NOMO-1 treated with DMSO at 0.1 percent for 48 hours (cell line): ENCODE measurements around the gene NR2C1.

Source experiments
- DNase-seq: peaks from one replicate; lab custom pipeline; 2025; ENCODE audit not compliant: unreplicated experiment; lab: John Stamatoyannopoulos, UW

Gene NR2C1

GRCh38 chr12:95085612-95086011 lies 12.2 kb upstream of the NR2C1 start:
- DNase-seq, result no peak

GRCh38 chr12:95083938-95084337 lies 10.5 kb upstream of the NR2C1 start:
- DNase-seq, result no peak

DNA sequence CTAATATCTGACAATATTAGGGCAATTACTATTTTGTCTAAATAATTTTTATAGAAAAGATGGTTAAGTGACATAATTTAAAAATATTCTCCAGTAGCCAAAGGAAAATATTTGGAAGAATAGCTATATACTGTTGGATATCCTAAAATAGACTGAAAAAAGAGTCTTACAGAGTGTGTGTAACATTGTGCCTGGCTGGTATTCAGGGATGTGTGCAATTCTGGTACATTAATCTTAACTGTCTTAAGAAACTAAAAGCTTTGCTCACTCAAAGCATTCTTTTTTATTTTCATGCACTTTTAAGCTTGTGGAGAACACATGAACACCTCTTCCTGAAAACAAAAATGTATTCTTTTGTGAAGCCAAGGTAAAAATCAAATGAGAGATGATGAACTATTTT lies 10.1 kb upstream of the NR2C1 start:
- no peak for DNase-seq

DNA sequence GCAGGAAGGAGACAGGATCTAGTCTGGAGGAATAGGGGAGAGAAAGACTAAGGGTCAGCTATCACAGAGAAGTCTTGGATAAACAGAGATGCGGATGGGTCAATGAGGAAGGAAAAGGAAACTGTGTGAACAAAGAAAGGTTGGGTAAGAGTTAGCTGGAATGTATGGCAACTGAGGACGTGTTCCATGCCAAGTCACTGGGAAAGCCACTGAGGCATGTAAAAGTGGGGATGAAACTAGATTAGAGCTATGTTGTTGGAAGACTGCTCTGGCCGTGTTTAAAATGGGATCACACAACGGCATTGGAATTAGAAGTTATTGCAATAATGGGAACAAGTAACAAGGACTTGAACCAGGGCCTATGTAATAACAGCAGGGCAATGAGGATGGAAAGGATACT lies 3.9 kb upstream of the NR2C1 start:
- DNase-seq, result no peak

DNA sequence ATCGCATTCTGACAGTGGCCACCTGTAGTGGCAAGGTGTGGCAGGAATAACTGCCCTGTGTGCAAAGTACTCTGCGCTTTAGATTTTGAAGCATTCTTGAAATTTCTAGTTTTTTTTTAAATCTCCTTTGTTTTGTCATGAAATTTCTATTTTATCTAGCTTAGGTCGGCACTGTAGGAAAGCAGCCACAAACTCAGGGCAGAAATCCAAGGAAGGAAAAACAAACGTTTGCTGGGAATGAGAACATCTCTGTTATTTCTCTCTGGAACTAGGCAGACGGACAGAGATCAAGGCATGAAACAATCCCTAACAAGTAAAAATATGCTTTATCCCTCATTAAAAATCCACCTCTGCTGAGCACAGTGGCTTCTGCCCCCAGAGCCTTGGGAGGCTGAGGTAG lies 1.3 kb upstream of the NR2C1 start:
- no peak for DNase-seq

DNA sequence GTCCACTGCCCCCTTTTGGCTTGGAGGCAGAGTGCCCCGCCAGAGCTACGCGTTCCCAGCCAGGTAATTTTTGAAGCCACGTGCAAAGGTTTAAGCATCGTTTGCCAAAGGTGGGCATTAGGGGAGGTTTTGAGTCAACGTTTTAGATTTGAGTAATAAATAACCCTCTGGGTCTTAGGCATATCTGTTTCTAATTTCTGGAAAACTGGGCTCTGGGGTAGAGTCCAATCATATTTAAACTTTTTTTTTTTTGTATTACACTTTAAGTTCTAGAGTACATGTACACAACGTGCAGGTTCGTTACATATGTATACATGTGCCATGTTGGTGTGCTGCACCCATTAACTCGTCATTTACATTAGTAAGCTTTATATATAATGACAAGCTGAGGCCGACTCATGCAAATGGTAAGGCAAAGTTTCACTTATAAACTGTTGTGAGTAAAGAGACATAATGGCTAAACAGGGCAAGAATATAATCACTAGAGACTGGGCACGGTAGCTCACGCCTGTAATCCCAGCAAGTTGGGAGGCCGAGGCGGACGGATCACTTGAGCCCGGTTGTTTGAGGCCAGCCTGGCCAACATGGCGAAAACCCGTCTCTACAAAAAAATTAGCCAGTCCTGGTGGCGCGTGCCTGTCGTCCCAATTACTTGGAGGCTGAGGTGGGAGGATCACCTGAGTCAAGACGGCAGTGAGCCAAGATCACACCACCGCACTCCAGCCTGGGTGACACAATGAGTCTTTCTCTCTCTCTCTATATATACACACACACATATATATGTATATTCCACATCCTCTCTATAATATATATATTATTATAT lies 491 bp upstream of the NR2C1 start:
- DNase-seq, result no peak

DNA sequence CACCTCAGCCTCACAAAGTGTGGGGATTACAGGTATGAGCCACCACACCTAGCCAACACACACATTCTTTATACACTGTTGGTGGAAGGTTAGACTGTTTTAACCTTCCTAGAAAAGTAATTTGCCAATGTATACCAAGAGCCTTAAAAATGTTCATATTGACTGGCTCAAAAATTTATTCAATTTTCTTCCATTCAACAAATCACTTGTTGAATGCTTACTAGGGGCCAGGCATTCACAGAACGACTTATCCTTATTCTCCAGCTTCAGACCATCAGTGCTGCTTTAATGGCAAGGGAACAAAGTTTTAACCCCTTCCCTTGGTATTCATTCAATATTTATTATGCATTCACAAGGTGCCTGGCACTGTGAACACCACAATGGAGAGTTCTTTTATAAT lies 3.0 kb downstream of the NR2C1 start:
- no peak for DNase-seq

DNA sequence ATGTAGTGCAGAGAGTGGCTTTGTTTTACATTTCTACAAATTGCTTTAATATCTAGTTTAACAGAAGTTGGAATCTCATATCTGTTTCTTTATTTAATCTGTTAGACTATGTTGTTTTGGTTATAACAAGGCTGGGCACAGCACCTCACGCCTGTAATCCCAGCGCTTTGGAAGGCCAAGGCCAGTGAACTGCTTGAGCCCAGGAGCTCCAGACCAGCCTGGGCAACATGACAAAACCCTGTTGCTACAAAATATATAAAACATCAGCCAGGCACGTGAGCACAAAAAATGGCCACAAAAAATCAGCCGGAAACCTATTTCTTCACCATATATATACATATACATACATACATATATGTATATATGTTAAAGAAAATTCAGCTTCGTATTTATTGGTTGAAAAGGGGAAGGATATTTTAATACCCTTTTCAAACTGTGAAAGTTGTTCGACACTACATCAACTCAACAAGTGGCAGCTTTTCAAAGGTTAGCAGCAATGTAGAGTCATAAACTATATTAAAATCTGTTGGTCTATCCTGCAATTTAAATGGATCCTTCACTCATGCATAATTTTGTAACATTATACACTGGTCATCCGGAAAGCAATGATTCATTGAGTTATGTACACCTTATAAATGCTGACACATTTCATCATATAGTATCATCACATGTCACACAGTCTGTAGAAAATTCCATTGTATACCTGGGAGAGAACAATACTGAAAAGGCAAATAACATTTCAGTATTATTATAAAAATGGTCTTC lies 7.1 kb downstream of the NR2C1 start:
- no peak for DNase-seq

DNA sequence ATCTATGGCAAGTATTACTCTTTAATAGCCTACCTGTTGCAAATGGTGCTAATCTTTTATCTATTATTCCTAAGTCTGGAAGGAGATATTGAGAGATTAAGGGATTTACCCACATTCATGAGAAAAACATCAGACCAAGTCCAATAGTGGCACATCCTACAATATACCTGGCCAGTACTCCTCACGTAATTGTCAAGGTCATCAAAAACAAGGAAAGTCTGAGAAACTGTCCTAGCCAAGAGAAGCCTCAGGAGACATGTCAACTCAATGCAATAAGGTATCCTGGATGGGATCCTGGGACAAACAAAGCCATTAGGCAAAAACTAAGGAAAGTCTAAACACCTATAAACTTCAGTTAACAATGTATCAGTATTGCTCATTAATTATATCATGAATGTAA lies 12.5 kb downstream of the NR2C1 start:
- DNase-seq, result no peak

- DNase-seq, result no peak
Measured at GRCh38 chr12:95059984-95060383, 13.4 kb downstream of the NR2C1 start.

DNA sequence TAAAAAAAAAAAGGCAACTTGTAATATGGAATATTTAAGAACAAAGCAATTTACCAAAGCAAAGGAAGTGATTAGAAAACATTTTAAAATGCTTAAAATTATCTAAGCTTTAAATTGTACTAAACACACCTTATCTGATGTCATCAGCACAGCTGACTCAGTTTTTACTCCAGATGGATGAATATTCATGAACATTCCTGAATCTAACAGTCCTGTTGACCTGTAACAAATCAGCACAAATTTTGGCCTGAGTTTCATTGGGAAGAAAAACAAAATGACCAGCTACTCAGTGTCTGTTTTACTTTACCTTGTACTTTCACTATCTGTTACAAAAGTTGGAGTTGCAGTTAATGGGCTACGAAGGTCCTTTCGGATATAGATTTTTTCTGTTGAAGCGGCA lies 16.0 kb downstream of the NR2C1 start:
- no peak for DNase-seq

GRCh38 chr12:95055057-95055456 lies 18.4 kb downstream of the NR2C1 start:
- no peak for DNase-seq

GRCh38 chr12:95054206-95054605 lies 19.2 kb downstream of the NR2C1 start:
- no peak for DNase-seq

- DNase-seq, result no peak
Measured at GRCh38 chr12:95051241-95051640, 22.2 kb downstream of the NR2C1 start.

DNA sequence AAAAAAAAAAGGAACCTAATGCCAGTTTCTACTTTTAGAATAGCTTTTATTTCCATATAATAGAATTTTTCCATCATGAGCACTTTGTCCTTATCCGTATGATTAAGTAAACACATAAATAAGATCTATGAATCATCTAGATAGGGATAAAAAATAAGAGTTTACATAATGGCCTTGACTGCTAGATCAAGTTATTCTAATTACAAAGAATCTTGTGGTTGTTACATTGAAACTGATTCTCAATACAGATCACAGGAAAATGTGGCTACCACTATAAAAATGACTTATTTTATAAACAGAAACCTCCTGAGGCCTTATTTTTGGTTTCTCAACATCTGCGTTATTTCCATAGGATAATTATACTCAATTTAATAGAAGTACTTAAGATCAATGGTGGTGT lies 35.5 kb downstream of the NR2C1 start:
- DNase-seq, result no peak

DNA sequence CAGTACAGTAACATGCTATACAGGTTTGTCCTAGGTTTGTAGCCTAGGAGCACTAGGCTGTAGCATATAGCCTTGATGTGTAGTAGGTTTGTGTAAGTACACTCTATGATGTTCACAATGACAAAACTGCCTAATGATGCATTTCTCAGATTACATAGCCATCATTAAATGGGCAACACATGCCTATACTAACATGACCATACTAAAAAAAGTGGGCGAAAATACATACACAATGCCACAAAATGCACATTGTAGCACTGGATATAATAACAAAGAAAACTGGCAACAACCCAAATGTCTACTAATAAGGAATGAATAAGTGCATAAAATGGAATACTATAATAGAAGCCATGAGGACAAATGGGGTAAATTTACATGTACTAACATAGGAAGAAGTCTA lies 38.7 kb downstream of the NR2C1 start:
- DNase-seq, result no peak

GRCh38 chr12:95022477-95022876 lies 50.9 kb downstream of the NR2C1 start:
- DNase-seq, result no peak

DNA sequence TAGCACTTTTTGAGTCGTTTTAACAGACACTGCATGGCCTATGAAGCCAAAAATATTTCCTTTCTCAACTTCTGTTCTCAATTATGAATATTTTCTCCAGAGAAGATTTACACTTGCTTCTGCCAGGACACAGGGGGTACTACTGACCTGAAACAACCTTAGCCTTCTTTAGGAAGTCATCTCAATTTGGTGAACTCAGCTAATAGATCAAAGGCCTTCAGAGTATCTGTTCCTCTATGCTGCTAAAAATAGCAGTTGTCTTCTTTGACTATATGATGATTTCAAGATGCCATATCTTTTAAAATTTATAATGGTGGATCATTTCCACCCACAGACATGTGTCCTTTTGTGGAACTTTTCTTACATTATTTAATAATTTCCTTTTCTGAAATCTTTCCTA lies 55.9 kb downstream of the NR2C1 start:
- DNase-seq, result no peak

DNA sequence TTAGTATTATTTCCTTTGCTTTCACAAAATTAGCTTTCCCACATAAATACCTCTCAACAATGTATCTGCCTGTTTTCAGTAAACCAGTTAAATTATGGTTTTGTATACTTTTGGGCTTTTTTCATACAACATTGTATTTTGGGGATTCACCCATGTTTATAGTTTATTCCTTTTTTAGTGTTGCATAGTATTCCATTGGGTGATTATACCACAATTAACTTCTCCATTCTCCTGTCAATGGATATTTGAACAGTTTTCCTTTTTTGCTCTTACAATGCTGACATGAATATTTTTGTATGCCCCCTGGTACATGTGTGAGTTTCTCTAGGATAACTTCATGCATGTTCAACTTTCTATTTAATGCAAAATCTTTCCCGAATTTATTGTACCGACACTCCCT lies 57.3 kb downstream of the NR2C1 start:
- no peak for DNase-seq

- no peak for DNase-seq
Measured at GRCh38 chr12:95014554-95014953, 58.9 kb downstream of the NR2C1 start.

DNA sequence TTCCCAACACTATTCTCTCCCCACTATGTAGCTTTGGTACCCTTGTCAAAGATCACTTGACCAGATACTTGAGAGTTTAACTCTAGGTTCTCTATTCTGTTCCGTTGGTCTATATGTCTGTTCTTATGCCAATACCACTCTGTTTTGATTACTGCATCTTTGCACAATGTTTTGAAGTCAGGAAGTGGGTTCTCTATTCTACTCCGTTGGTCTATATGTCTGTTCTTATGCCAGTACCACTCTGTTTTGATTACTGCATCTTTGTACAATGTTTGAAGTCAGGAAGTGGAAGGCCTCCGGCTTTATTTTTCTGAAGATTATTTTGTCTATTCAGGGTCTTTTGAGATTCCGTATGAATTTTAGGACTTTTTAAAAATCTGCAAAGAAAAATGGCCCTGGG lies 67.2 kb downstream of the NR2C1 start:
- no peak for DNase-seq

DNA sequence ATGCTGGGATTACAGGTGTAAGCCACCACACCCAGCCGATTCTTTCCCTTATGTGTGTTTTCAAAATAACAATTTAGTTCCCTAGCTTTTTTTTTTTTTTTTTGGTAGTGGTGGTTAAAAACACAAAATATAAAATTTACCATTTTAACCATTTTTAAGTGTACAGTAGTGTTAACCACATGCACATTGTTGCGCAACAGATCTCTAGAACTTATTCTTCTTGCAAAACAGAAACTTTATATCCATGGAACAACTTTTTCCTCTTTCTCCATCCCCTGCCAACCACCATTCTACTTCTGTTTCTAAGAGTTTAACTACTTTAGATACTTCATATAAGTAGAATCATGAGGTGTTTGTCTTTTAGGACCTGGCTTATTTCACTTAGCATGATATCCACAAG lies 68.8 kb downstream of the NR2C1 start:
- peak; percentile 60 for DNase-seq

DNA sequence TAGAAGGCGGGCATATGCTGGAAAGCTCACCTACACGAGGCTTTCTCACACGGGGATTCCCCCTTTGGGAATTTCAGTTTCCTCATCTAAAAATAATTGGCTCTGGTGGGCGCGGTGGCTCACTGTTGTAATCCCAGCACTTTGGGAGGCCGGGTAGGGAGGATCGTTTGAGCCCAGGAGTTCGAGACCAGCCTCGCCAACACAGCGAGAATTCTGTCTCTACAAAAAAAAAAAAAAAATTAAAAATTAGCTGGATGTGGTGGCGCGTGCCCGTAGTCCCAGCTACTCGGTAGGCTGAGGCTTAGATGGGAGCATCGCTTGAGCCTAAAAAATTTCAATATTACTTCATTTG lies 69.5 kb downstream of the NR2C1 start:
- DNase-seq, result no peak
